WTC11 (cell line): ENCODE data around the gene NCAPG. TPM values are rescaled to one million over a fixed set of nuclear protein-coding genes. Genes with fewer than 3 reads are reported as not detected.

Experiments used
- ATAC-seq: fragments of 200-7000 bp; cut with Tn5 transposase; 2 replicates; pipeline ENCODE4 v1.10.0; 2021; ENCODE audit warnings: mild to moderate bottlenecking, moderate library complexity
- CTCF ChIA-PET: fragments of 300-600 bp; sonication (Branson Sonifier 250); formaldehyde crosslinking; loops from one replicate; lab custom pipeline; 2021; ENCODE audit warnings: antibody characterized with exemption; lab: Charles Lee
- POLR2A ChIA-PET: fragments of 350-600 bp; sonication (Branson Sonifier 250); formaldehyde crosslinking; loops from one replicate; lab custom pipeline; 2021; ENCODE audit warnings: antibody characterized with exemption; lab: Charles Lee
- DNase-seq: peaks from one replicate; pipeline ENCODE4 v3.0.0; 2021; ENCODE audit warnings: low spot score
- H3K27ac Mint-ChIP-seq: 2 replicates; pipeline ENCODE4 v1.8.0; 2021; ENCODE audit warnings: mixed read lengths
- H3K27me3 Mint-ChIP-seq: 2 replicates; pipeline ENCODE4 v1.8.0; 2021; ENCODE audit warnings: low read depth, mild to moderate bottlenecking, moderate library complexity, mixed read lengths
- H3K36me3 Mint-ChIP-seq: 2 replicates; pipeline ENCODE4 v1.8.0; 2021; ENCODE audit warnings: mixed read lengths
- H3K4me1 Mint-ChIP-seq: 2 replicates; pipeline ENCODE4 v1.8.0; 2022; ENCODE audit warnings: mixed read lengths
- H3K4me3 Mint-ChIP-seq: 2 replicates; pipeline ENCODE4 v1.8.0; 2021; ENCODE audit warnings: mild to moderate bottlenecking, moderate library complexity, mixed read lengths
- H3K9me3 Mint-ChIP-seq: 2 replicates; pipeline ENCODE4 v1.8.0; 2021; ENCODE audit warnings: mixed read lengths
- CREM ChIP-seq: sonication (generic); formaldehyde crosslinking; IDR thresholded peaks from 2 replicates; pipeline ENCODE4 v1.8.1; 2022; ENCODE audit warnings: mild to moderate bottlenecking, missing genetic modification reagents, moderate library complexity
- FOXK1 ChIP-seq: sonication (generic); formaldehyde crosslinking; IDR thresholded peaks from 2 replicates; pipeline ENCODE4 v1.8.0; 2022; ENCODE audit warnings: mild to moderate bottlenecking, moderate library complexity, missing genetic modification reagents
- KAT7 ChIP-seq: sonication (generic); formaldehyde crosslinking; IDR thresholded peaks from 2 replicates; pipeline ENCODE4 v1.8.1; 2023; ENCODE audit warnings: missing genetic modification reagents, mild to moderate bottlenecking, borderline replicate concordance
- SMAD3 ChIP-seq: sonication (generic); formaldehyde crosslinking; IDR thresholded peaks from 2 replicates; pipeline ENCODE4 v1.8.0; 2022; ENCODE audit warnings: missing genetic modification reagents, mild to moderate bottlenecking, borderline replicate concordance
- SOX15 ChIP-seq: fragments of 250-450 bp; sonication (Bioruptor Pico); IDR thresholded peaks from 2 replicates; pipeline ENCODE4 v1.9.0; 2021; ENCODE audit warnings: mild to moderate bottlenecking
- TP53 ChIP-seq: sonication (generic); formaldehyde crosslinking; IDR thresholded peaks from 2 replicates; pipeline ENCODE4 v1.8.1; 2023; ENCODE audit warnings: mild to moderate bottlenecking, missing genetic modification reagents
- total RNA-seq: library from RNA; stranded (reverse); gene quantifications from 3 replicates; pipeline ENCODE4 v1.2.3, GENCODE V29; 2021
- TF ChIP-seq, protein P1 (sequence below): sonication (generic); formaldehyde crosslinking; IDR thresholded peaks from 2 replicates; pipeline ENCODE4 v1.8.0; 2022; ENCODE audit warnings: mild to moderate bottlenecking, missing genetic modification reagents
- TF ChIP-seq, protein P2 (sequence below): sonication (generic); formaldehyde crosslinking; IDR thresholded peaks from 2 replicates; pipeline ENCODE4 v1.8.0; 2023; ENCODE audit warnings: missing genetic modification reagents
- TF ChIP-seq, protein P3 (sequence below): sonication (generic); formaldehyde crosslinking; IDR thresholded peaks from 2 replicates; pipeline ENCODE4 v1.8.1; 2022; ENCODE audit warnings: low read depth, missing genetic modification reagents, borderline replicate concordance
- TF ChIP-seq, protein P4 (sequence below): sonication (generic); formaldehyde crosslinking; IDR thresholded peaks from 2 replicates; pipeline ENCODE4 v1.8.0; 2022; ENCODE audit warnings: missing genetic modification reagents
- TF ChIP-seq, protein P5 (sequence below): sonication (generic); formaldehyde crosslinking; IDR thresholded peaks from 2 replicates; pipeline ENCODE4 v1.8.1; 2022; ENCODE audit warnings: low read depth, mild to moderate bottlenecking, moderate library complexity, missing genetic modification reagents, borderline replicate concordance
- TF ChIP-seq, protein P6 (sequence below): sonication (generic); formaldehyde crosslinking; IDR thresholded peaks from 2 replicates; pipeline ENCODE4 v1.8.1; 2023; ENCODE audit warnings: mild to moderate bottlenecking, missing genetic modification reagents
- TF ChIP-seq, protein P7 (sequence below): fragments of 200-600 bp; IDR thresholded peaks from 2 replicates; pipeline ENCODE4 v1.8.0; 2022; ENCODE audit warnings: antibody characterized with exemption
- TF ChIP-seq, protein P8 (sequence below): fragments of 250-450 bp; sonication (Bioruptor Pico); IDR thresholded peaks from 2 replicates; pipeline ENCODE4 v1.9.0; 2021; ENCODE audit warnings: mild to moderate bottlenecking
- TF ChIP-seq, protein P9 (sequence below): sonication (generic); formaldehyde crosslinking; IDR thresholded peaks from 2 replicates; pipeline ENCODE4 v1.8.1; 2022; ENCODE audit warnings: missing genetic modification reagents, borderline replicate concordance

The NCAPG gene
- total RNA-seq, 1 experiment from 2014 or later: 61.9 TPM

DNA sequence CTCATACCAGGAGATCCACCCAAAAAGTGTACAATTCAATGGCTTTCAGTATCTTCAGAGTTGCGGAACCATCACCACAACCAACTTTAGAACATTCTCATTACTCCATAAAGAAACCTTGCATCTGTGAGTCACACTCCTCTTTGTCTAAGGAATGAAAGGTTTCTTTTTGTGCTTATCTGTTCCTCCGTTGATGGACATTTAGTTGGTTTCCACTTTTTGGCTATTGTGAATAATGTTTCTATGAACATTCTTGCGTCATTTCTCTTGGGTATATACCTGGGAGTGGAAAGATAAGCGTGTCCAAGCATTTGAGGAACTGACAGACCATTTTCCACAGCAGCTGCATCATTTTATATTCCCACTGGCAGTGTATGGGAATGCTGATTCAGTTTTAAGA lies 39.9 kb upstream of the NCAPG start (continued):
- TF ChIP-seq, protein P1, sequence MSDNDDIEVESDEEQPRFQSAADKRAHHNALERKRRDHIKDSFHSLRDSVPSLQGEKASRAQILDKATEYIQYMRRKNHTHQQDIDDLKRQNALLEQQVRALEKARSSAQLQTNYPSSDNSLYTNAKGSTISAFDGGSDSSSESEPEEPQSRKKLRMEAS (CRISPR knock-in tag): no peak
- no peak for TF ChIP-seq FOXK1
- TF ChIP-seq, protein P2, sequence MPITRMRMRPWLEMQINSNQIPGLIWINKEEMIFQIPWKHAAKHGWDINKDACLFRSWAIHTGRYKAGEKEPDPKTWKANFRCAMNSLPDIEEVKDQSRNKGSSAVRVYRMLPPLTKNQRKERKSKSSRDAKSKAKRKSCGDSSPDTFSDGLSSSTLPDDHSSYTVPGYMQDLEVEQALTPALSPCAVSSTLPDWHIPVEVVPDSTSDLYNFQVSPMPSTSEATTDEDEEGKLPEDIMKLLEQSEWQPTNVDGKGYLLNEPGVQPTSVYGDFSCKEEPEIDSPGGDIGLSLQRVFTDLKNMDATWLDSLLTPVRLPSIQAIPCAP (CRISPR knock-in tag): no peak
- TF ChIP-seq TP53 (CRISPR knock-in tag): no peak
- TF ChIP-seq, protein P3, sequence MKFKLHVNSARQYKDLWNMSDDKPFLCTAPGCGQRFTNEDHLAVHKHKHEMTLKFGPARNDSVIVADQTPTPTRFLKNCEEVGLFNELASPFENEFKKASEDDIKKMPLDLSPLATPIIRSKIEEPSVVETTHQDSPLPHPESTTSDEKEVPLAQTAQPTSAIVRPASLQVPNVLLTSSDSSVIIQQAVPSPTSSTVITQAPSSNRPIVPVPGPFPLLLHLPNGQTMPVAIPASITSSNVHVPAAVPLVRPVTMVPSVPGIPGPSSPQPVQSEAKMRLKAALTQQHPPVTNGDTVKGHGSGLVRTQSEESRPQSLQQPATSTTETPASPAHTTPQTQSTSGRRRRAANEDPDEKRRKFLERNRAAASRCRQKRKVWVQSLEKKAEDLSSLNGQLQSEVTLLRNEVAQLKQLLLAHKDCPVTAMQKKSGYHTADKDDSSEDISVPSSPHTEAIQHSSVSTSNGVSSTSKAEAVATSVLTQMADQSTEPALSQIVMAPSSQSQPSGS (CRISPR knock-in tag): no peak

DNA sequence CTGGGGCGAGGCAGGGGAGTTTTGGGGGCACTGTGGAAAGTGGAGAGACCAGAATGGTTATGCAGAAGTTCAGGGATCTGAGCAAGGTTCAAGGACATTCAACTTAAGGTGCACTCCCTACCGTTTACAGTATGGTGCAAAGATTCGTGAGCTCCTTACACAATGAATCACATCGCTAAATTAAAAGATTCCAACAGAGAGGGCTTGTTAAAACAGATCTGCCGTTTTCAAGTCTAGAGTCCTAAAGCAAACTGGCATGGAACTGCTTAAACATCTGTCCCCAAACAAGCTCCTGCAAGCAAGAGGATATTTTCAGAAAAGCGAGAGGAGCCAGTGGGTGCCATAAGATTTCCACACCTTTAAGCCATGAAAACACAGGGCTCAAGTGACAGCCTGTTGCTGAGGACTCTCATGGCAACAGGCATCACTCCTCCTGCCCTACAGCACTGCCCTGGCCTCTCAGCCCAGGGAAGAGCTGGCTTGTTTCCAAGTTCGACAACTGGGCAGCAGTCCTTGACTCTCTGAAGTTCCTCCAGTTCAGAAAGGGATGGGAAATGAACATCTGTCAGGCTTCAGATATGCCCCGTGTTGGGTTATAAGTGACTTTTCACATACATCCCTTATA lies 39.4 kb upstream of the NCAPG start:
- TF ChIP-seq TP53 (CRISPR knock-in tag) (no peak), SOX15 (CRISPR knock-in tag) (no peak)
- ChIA-PET CTCF (no interaction called here), POLR2A (no interaction called here)
- peaks cover 9% of the 10 kb centered on the region for H3K9me3 Mint-ChIP-seq
- H3K27ac Mint-ChIP-seq: no peak overlapping the region
- no peaks in the 10 kb centered on the region for H3K4me1 Mint-ChIP-seq
- H3K36me3 Mint-ChIP-seq: peaks cover 8% of the 10 kb centered on the region
- no peak overlapping the region for H3K4me3 Mint-ChIP-seq
- ATAC-seq (no peak), DNase-seq (no peak)
- H3K27me3 Mint-ChIP-seq: no peaks in the 10 kb centered on the region; the same call in 1 of the 2 replicates

DNA sequence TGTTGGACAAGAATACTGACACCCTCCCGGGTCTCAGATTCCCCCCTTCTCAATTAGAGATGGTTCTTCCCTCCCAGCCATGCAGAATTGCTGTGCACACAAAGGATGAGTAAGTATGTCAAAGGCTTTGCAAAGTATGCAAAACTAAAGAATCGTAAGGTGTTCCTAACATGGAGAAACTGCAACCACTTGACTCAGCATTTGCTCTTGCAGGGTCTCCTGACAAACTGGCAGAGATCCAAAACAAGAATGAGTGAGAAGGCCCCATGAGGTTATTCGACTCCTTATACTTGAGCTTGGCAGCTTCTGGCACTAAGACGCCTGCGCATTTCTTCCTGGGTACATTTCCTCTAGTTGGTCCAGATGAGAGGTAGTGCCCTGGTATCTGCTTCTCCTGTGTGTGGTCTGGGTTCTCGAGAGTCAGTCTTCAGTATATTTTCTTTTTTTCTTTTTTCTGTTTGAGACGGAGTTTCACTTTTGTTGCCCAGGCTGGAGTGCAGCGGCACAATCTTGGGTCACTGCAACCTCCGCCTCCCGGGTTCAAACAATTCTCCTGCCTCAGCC lies 37.6 kb upstream of the NCAPG start:
- ATAC-seq (no peak), DNase-seq (no peak)
- no peaks in the 10 kb centered on the region for H3K4me1 Mint-ChIP-seq
- H3K9me3 Mint-ChIP-seq: no peaks in the 10 kb centered on the region
- TF ChIP-seq, protein P4, sequence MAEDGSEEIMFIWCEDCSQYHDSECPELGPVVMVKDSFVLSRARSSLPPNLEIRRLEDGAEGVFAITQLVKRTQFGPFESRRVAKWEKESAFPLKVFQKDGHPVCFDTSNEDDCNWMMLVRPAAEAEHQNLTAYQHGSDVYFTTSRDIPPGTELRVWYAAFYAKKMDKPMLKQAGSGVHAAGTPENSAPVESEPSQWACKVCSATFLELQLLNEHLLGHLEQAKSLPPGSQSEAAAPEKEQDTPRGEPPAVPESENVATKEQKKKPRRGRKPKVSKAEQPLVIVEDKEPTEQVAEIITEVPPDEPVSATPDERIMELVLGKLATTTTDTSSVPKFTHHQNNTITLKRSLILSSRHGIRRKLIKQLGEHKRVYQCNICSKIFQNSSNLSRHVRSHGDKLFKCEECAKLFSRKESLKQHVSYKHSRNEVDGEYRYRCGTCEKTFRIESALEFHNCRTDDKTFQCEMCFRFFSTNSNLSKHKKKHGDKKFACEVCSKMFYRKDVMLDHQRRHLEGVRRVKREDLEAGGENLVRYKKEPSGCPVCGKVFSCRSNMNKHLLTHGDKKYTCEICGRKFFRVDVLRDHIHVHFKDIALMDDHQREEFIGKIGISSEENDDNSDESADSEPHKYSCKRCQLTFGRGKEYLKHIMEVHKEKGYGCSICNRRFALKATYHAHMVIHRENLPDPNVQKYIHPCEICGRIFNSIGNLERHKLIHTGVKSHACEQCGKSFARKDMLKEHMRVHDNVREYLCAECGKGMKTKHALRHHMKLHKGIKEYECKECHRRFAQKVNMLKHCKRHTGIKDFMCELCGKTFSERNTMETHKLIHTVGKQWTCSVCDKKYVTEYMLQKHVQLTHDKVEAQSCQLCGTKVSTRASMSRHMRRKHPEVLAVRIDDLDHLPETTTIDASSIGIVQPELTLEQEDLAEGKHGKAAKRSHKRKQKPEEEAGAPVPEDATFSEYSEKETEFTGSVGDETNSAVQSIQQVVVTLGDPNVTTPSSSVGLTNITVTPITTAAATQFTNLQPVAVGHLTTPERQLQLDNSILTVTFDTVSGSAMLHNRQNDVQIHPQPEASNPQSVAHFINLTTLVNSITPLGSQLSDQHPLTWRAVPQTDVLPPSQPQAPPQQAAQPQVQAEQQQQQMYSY (CRISPR knock-in tag): no peak
- TF ChIP-seq, protein P5, sequence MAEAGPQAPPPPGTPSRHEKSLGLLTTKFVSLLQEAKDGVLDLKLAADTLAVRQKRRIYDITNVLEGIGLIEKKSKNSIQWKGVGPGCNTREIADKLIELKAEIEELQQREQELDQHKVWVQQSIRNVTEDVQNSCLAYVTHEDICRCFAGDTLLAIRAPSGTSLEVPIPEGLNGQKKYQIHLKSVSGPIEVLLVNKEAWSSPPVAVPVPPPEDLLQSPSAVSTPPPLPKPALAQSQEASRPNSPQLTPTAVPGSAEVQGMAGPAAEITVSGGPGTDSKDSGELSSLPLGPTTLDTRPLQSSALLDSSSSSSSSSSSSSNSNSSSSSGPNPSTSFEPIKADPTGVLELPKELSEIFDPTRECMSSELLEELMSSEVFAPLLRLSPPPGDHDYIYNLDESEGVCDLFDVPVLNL: no peak
- TF ChIP-seq CREM (CRISPR knock-in tag): no peak
- TF ChIP-seq, protein P6, sequence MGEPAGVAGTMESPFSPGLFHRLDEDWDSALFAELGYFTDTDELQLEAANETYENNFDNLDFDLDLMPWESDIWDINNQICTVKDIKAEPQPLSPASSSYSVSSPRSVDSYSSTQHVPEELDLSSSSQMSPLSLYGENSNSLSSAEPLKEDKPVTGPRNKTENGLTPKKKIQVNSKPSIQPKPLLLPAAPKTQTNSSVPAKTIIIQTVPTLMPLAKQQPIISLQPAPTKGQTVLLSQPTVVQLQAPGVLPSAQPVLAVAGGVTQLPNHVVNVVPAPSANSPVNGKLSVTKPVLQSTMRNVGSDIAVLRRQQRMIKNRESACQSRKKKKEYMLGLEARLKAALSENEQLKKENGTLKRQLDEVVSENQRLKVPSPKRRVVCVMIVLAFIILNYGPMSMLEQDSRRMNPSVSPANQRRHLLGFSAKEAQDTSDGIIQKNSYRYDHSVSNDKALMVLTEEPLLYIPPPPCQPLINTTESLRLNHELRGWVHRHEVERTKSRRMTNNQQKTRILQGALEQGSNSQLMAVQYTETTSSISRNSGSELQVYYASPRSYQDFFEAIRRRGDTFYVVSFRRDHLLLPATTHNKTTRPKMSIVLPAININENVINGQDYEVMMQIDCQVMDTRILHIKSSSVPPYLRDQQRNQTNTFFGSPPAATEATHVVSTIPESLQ (CRISPR knock-in tag): no peak
- TF ChIP-seq, protein P7, sequence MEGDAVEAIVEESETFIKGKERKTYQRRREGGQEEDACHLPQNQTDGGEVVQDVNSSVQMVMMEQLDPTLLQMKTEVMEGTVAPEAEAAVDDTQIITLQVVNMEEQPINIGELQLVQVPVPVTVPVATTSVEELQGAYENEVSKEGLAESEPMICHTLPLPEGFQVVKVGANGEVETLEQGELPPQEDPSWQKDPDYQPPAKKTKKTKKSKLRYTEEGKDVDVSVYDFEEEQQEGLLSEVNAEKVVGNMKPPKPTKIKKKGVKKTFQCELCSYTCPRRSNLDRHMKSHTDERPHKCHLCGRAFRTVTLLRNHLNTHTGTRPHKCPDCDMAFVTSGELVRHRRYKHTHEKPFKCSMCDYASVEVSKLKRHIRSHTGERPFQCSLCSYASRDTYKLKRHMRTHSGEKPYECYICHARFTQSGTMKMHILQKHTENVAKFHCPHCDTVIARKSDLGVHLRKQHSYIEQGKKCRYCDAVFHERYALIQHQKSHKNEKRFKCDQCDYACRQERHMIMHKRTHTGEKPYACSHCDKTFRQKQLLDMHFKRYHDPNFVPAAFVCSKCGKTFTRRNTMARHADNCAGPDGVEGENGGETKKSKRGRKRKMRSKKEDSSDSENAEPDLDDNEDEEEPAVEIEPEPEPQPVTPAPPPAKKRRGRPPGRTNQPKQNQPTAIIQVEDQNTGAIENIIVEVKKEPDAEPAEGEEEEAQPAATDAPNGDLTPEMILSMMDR: no peak
- no peak for TF ChIP-seq KAT7 (CRISPR knock-in tag)
- no peak for TF ChIP-seq SMAD3 (CRISPR knock-in tag)
- TF ChIP-seq, protein P8, sequence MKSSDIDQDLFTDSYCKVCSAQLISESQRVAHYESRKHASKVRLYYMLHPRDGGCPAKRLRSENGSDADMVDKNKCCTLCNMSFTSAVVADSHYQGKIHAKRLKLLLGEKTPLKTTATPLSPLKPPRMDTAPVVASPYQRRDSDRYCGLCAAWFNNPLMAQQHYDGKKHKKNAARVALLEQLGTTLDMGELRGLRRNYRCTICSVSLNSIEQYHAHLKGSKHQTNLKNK: no peak
- TF ChIP-seq, protein P9, sequence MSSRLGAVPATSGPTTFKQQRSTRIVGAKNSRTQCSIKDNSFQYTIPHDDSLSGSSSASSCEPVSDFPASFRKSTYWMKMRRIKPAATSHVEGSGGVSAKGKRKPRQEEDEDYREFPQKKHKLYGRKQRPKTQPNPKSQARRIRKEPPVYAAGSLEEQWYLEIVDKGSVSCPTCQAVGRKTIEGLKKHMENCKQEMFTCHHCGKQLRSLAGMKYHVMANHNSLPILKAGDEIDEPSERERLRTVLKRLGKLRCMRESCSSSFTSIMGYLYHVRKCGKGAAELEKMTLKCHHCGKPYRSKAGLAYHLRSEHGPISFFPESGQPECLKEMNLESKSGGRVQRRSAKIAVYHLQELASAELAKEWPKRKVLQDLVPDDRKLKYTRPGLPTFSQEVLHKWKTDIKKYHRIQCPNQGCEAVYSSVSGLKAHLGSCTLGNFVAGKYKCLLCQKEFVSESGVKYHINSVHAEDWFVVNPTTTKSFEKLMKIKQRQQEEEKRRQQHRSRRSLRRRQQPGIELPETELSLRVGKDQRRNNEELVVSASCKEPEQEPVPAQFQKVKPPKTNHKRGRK (CRISPR knock-in tag): no peak
- ChIA-PET CTCF (no interaction called here), POLR2A (no interaction called here)
- H3K27ac Mint-ChIP-seq: no peak overlapping the region
- H3K4me3 Mint-ChIP-seq: no peak overlapping the region
- H3K27me3 Mint-ChIP-seq: peaks cover 6% of the 10 kb centered on the region
- no peaks in the 10 kb centered on the region; the same call in 1 of the 2 replicates for H3K36me3 Mint-ChIP-seq
